ENCODE data around the gene PLA2G12B.
"Not testable (repeated sequence)": the region's sequence is repeated elsewhere in the genome, so short reads cannot be mapped to it uniquely, and the experiment has no call there.

Gene PLA2G12B

GRCh38 chr10:72954596-72955554 is at the start of gene PLA2G12B:
TSS of gene PLA2G12B (minus strand) at chr10:72954806. CDS start at chr10:72954685, 121 bp downstream.
- DNase-seq, result no peak
- intact Hi-C loops (cut with DNase I), result no loop called here

GRCh38 chr10:73003822-73004221 is 49.2 kb upstream of the PLA2G12B start:
- DNase-seq, result no peak
- intact Hi-C loops (cut with DNase I), result no loop called here

- DNase-seq, result no peak
- intact Hi-C loops (cut with DNase I), result no loop called here
These were observed 46.4 kb upstream of the PLA2G12B start for GRCh38 chr10:73000973-73001372.

GRCh38 chr10:72997099-72997498 is 42.5 kb upstream of the PLA2G12B start:
- DNase-seq, result no peak
- intact Hi-C loops (cut with DNase I), result no loop called here

GRCh38 chr10:72995459-72995858 is 40.9 kb upstream of the PLA2G12B start:
- DNase-seq; intact Hi-C loops (cut with DNase I): not testable (repeated sequence)

- intact Hi-C loops (cut with DNase I); DNase-seq: not testable (repeated sequence)
These were observed 35.2 kb upstream of the PLA2G12B start for GRCh38 chr10:72989771-72990170.

- intact Hi-C loops (cut with DNase I); DNase-seq: not testable (repeated sequence)
These were observed 30.0 kb upstream of the PLA2G12B start for GRCh38 chr10:72984618-72985017.

- DNase-seq, result no peak
- intact Hi-C loops (cut with DNase I), result no loop called here
These were observed 27.4 kb upstream of the PLA2G12B start for GRCh38 chr10:72981882-72982529.

- DNase-seq, result no peak
- intact Hi-C loops (cut with DNase I), result no loop called here
These were observed 26.6 kb upstream of the PLA2G12B start for GRCh38 chr10:72981028-72981881.

GRCh38 chr10:72980348-72980747 is 25.7 kb upstream of the PLA2G12B start:
- intact Hi-C loops (cut with DNase I), result no loop called here
- no peak for DNase-seq

GRCh38 chr10:72979709-72980108 is 25.1 kb upstream of the PLA2G12B start:
- no peak for DNase-seq
- intact Hi-C loops (cut with DNase I), result no loop called here

- intact Hi-C loops (cut with DNase I), result no loop called here
- DNase-seq, result no peak
These were observed 22.3 kb upstream of the PLA2G12B start for GRCh38 chr10:72976886-72977285.

GRCh38 chr10:72956001-72956400 is 1.4 kb upstream of the PLA2G12B start:
- intact Hi-C loops (cut with DNase I), result no loop called here
- no peak for DNase-seq

- no peak for DNase-seq
- intact Hi-C loops (cut with DNase I), result no loop called here
These were observed 393 bp downstream of the PLA2G12B start for GRCh38 chr10:72954230-72954595.

- no peak for DNase-seq
- intact Hi-C loops (cut with DNase I), result no loop called here
These were observed 919 bp downstream of the PLA2G12B start for GRCh38 chr10:72953687-72954086.

- no peak for DNase-seq
- intact Hi-C loops (cut with DNase I), result no loop called here
These were observed 1.9 kb downstream of the PLA2G12B start for GRCh38 chr10:72952642-72953158.

- no peak for DNase-seq
- intact Hi-C loops (cut with DNase I), result no loop called here
These were observed 2.4 kb downstream of the PLA2G12B start for GRCh38 chr10:72952189-72952588.

GRCh38 chr10:72951760-72952159 is 2.8 kb downstream of the PLA2G12B start:
- intact Hi-C loops (cut with DNase I), result no loop called here
- DNase-seq, result no peak

GRCh38 chr10:72948762-72949161 is 5.8 kb downstream of the PLA2G12B start:
- no peak for DNase-seq
- intact Hi-C loops (cut with DNase I), result no loop called here

Data from head of caudate nucleus (tissue), 42 donors.